Thyroid gland (tissue), 4 donors: ENCODE data around the gene CHSY1.

ENCODE experiments used
- POLR2A ChIP-seq, 2 donors: fragments of 450-650 bp; IDR thresholded peaks; one replicate each; pipeline ENCODE4 v1.6.1; 2017; ENCODE audit warnings: antibody characterized with exemption in 2 of 2, mild to moderate bottlenecking in 2 of 2, moderate library complexity in 1 of 2
- TF ChIP-seq, protein P1 (sequence below), 6 experiments: fragments of 200-600 bp in 3 of 6; fragments of 450-650 bp in 3 of 6; sonication (generic) in 3 of 6; IDR thresholded peaks; one replicate each; pipeline ENCODE4 v1.5.1; 2016 to 2019; ENCODE audit warnings: antibody characterized with exemption in 6 of 6, mild to moderate bottlenecking in 2 of 6, inconsistent platforms in 1 of 6, moderate library complexity in 1 of 6

DNA sequence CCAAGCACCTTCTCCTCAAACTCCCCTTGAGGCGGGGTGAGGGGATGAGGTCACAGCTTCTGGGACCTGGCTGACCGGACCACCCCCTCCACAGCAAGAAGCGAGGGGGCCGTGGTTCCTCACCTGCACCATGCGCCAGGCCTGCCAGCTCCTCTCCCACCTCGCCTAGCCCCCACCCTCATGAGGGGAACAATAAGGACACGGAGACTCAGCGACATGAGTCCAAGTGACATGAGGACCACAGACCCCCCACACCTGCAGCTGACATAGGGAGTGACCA is 118.7 kb downstream of the CHSY1 start:
- TF ChIP-seq, protein P1, sequence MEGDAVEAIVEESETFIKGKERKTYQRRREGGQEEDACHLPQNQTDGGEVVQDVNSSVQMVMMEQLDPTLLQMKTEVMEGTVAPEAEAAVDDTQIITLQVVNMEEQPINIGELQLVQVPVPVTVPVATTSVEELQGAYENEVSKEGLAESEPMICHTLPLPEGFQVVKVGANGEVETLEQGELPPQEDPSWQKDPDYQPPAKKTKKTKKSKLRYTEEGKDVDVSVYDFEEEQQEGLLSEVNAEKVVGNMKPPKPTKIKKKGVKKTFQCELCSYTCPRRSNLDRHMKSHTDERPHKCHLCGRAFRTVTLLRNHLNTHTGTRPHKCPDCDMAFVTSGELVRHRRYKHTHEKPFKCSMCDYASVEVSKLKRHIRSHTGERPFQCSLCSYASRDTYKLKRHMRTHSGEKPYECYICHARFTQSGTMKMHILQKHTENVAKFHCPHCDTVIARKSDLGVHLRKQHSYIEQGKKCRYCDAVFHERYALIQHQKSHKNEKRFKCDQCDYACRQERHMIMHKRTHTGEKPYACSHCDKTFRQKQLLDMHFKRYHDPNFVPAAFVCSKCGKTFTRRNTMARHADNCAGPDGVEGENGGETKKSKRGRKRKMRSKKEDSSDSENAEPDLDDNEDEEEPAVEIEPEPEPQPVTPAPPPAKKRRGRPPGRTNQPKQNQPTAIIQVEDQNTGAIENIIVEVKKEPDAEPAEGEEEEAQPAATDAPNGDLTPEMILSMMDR (IDR thresholded peaks at IDR 0.05) = no peak
- no peak for TF ChIP-seq POLR2A (IDR thresholded peaks at IDR 0.05)
